HepG2 (cell line): ENCODE data around the gene TNFAIP8L1. TPM values are rescaled to one million over a fixed set of nuclear protein-coding genes. Genes with fewer than 3 reads are reported as not detected.

Experiments used
- CTCF ChIP-seq: sonication (generic); formaldehyde crosslinking; IDR thresholded peaks from 2 replicates; pipeline ENCODE4 v1.5.0; 2020; ENCODE audit warnings: mild to moderate bottlenecking, missing genetic modification reagents, moderate library complexity
- LCORL ChIP-seq, 2 experiments: fragments of 450-650 bp in 1 of 2; sonication (generic) in 1 of 2; formaldehyde crosslinking in 1 of 2; IDR thresholded peaks; 2 replicates each; pipeline versions ENCODE4 v1.5.0 to v1.6.1; 2017 to 2020; ENCODE audit warnings: antibody characterized with exemption in 1 of 2, missing genetic modification reagents in 1 of 2
- PHF21A ChIP-seq: sonication (generic); formaldehyde crosslinking; IDR thresholded peaks from 2 replicates; pipeline ENCODE4 v1.5.0; 2020; ENCODE audit warnings: mild to moderate bottlenecking, missing genetic modification reagents
- POLR2AphosphoS2 ChIP-seq: IDR thresholded peaks from 2 replicates; pipeline ENCODE4 v1.6.1; 2011; ENCODE audit warnings: low read depth, low read length, improper control_type of control experiment
- REPIN1 ChIP-seq: sonication (generic); formaldehyde crosslinking; IDR thresholded peaks from 2 replicates; pipeline ENCODE4 v1.8.0; 2022; ENCODE audit warnings: missing genetic modification reagents, low read depth, mild to moderate bottlenecking, borderline replicate concordance
- SOX5 ChIP-seq: IDR thresholded peaks from 2 replicates; pipeline ENCODE4 v1.6.1; 2016; ENCODE audit warnings: borderline replicate concordance
- SUZ12 ChIP-seq: fragments of 150-350 bp; IDR thresholded peaks from 2 replicates; pipeline ENCODE4 v1.6.1; 2014; ENCODE audit warnings: low read depth, low read length
- TRIM24 ChIP-seq: sonication (generic); formaldehyde crosslinking; IDR thresholded peaks from 2 replicates; pipeline ENCODE4 v1.8.0; 2022; ENCODE audit warnings: mild to moderate bottlenecking, missing genetic modification reagents
- TSC22D2 ChIP-seq: sonication (generic); formaldehyde crosslinking; IDR thresholded peaks from 2 replicates; pipeline ENCODE4 v1.5.1; 2020; ENCODE audit warnings: missing genetic modification reagents, mild to moderate bottlenecking, borderline replicate concordance
- YEATS4 ChIP-seq: sonication (generic); formaldehyde crosslinking; IDR thresholded peaks from 2 replicates; pipeline ENCODE4 v1.4.0; 2020; ENCODE audit warnings: missing genetic modification reagents, borderline replicate concordance
- ZBTB14 ChIP-seq: sonication (generic); formaldehyde crosslinking; IDR thresholded peaks from 2 replicates; pipeline ENCODE4 v1.4.0; 2020; ENCODE audit warnings: missing genetic modification reagents
- ZBTB8A ChIP-seq: sonication (generic); formaldehyde crosslinking; IDR thresholded peaks from 2 replicates; pipeline ENCODE4 v1.4.0; 2020; ENCODE audit warnings: mild to moderate bottlenecking, low read depth, missing genetic modification reagents, borderline replicate concordance
- ZFP36L2 ChIP-seq: sonication (generic); formaldehyde crosslinking; IDR thresholded peaks from 2 replicates; pipeline ENCODE4 v1.4.0; 2020; ENCODE audit warnings: missing genetic modification reagents
- ZFY ChIP-seq: sonication (generic); formaldehyde crosslinking; IDR thresholded peaks from 2 replicates; pipeline ENCODE4 v1.4.0; 2020; ENCODE audit warnings: missing genetic modification reagents
- ZKSCAN8 ChIP-seq: IDR thresholded peaks from 2 replicates; pipeline ENCODE4 v1.6.1; 2016; ENCODE audit warnings: borderline replicate concordance, missing genetic modification reagents, missing compliant biosample characterization
- ZMYM3 ChIP-seq: sonication (generic); formaldehyde crosslinking; IDR thresholded peaks from 2 replicates; pipeline ENCODE4 v1.5.1; 2020; ENCODE audit warnings: mild to moderate bottlenecking, missing genetic modification reagents
- ZNF292 ChIP-seq: sonication (generic); formaldehyde crosslinking; IDR thresholded peaks from 2 replicates; pipeline ENCODE4 v1.8.1; 2022; ENCODE audit warnings: mild to moderate bottlenecking, low read depth, missing genetic modification reagents, borderline replicate concordance
- ZNF773 ChIP-seq: sonication (generic); formaldehyde crosslinking; IDR thresholded peaks from 2 replicates; pipeline ENCODE4 v1.4.0; 2020; ENCODE audit warnings: missing genetic modification reagents, borderline replicate concordance
- polyA plus RNA-seq, 8 experiments: library from polyadenylated mRNA; depleted of rRNA in 3 of 8; stranded (reverse) in 7 of 8; unstranded in 1 of 8; fragments of >200 nt; fragmentation: Illumina TruSeq in 4 of 8; extraction: Trizol in 4 of 8; gene quantifications; 2 replicates each; pipeline versions ENCODE4 v1.2.1 to v1.2.3, GENCODE V29; 2011 to 2016; ENCODE audit warnings: low read depth in 4 of 8, missing spikeins in 1 of 8, mixed read lengths in 1 of 8; ENCODE audit not compliant: insufficient read depth in 1 of 8
- total RNA-seq, 5 experiments: library from RNA; depleted of rRNA; stranded (reverse); fragments of >200 nt; fragmentation: Illumina TruSeq; extraction: Trizol; gene quantifications; 2 replicates each; pipeline ENCODE4 v1.2.3, GENCODE V29; 2016; ENCODE audit warnings: low read depth in 1 of 5
- TF ChIP-seq, protein P1 (sequence below): sonication (generic); formaldehyde crosslinking; IDR thresholded peaks from 2 replicates; pipeline ENCODE4 v1.5.1; 2020; ENCODE audit warnings: mild to moderate bottlenecking, missing genetic modification reagents, moderate library complexity
- TF ChIP-seq, protein P2 (sequence below): sonication (generic); formaldehyde crosslinking; IDR thresholded peaks from 2 replicates; pipeline ENCODE4 v1.5.0; 2020; ENCODE audit warnings: mild to moderate bottlenecking, missing genetic modification reagents

The TNFAIP8L1 gene
- total and polyA plus RNA-seq, 2 of the 13 experiments (the other 11 are each of a cell fraction or from before 2014, with no cell fraction given), result 13.4 to 21.4 TPM

- TF ChIP-seq, protein P1, sequence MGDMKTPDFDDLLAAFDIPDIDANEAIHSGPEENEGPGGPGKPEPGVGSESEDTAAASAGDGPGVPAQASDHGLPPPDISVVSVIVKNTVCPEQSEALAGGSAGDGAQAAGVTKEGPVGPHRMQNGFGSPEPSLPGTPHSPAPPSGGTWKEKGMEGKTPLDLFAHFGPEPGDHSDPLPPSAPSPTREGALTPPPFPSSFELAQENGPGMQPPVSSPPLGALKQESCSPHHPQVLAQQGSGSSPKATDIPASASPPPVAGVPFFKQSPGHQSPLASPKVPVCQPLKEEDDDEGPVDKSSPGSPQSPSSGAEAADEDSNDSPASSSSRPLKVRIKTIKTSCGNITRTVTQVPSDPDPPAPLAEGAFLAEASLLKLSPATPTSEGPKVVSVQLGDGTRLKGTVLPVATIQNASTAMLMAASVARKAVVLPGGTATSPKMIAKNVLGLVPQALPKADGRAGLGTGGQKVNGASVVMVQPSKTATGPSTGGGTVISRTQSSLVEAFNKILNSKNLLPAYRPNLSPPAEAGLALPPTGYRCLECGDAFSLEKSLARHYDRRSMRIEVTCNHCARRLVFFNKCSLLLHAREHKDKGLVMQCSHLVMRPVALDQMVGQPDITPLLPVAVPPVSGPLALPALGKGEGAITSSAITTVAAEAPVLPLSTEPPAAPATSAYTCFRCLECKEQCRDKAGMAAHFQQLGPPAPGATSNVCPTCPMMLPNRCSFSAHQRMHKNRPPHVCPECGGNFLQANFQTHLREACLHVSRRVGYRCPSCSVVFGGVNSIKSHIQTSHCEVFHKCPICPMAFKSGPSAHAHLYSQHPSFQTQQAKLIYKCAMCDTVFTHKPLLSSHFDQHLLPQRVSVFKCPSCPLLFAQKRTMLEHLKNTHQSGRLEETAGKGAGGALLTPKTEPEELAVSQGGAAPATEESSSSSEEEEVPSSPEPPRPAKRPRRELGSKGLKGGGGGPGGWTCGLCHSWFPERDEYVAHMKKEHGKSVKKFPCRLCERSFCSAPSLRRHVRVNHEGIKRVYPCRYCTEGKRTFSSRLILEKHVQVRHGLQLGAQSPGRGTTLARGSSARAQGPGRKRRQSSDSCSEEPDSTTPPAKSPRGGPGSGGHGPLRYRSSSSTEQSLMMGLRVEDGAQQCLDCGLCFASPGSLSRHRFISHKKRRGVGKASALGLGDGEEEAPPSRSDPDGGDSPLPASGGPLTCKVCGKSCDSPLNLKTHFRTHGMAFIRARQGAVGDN, result peak; percentile 20; the same call in 1 of the 2 replicates
- 0 out of 2 replicates have a peak, but pooled peaks have one; percentile 60 for TF ChIP-seq ZKSCAN8 (CRISPR knock-in tag)
- TF ChIP-seq TRIM24 (CRISPR knock-in tag), result no peak
- TF ChIP-seq ZFY, result no peak
- no peak for TF ChIP-seq SUZ12
- TF ChIP-seq, protein P2, sequence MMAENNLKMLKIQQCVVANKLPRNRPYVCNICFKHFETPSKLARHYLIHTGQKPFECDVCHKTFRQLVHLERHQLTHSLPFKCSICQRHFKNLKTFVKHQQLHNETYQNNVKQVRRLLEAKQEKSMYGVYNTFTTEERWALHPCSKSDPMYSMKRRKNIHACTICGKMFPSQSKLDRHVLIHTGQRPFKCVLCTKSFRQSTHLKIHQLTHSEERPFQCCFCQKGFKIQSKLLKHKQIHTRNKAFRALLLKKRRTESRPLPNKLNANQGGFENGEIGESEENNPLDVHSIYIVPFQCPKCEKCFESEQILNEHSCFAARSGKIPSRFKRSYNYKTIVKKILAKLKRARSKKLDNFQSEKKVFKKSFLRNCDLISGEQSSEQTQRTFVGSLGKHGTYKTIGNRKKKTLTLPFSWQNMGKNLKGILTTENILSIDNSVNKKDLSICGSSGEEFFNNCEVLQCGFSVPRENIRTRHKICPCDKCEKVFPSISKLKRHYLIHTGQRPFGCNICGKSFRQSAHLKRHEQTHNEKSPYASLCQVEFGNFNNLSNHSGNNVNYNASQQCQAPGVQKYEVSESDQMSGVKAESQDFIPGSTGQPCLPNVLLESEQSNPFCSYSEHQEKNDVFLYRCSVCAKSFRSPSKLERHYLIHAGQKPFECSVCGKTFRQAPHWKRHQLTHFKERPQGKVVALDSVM (CRISPR knock-in tag), result peak; percentile 98
- no peak for TF ChIP-seq TSC22D2
- no peak for TF ChIP-seq POLR2AphosphoS2
- peak; percentile 30; the same call in 1 of the 2 replicates for TF ChIP-seq REPIN1 (CRISPR knock-in tag)
- no peak for TF ChIP-seq LCORL (IDR thresholded peaks at IDR 0.05)
- TF ChIP-seq LCORL (CRISPR knock-in tag; IDR thresholded peaks at IDR 0.05), result 0 out of 2 replicates have a peak, but pooled peaks have one; percentile 3
- TF ChIP-seq ZNF773, result no peak
- peak; percentile 97 for TF ChIP-seq ZMYM3
- no peak for TF ChIP-seq ZFP36L2 (CRISPR knock-in tag)
- no peak for TF ChIP-seq ZBTB14 (CRISPR knock-in tag)
- TF ChIP-seq ZNF292 (CRISPR knock-in tag), result peak; percentile 26; the same call in 1 of the 2 replicates
- TF ChIP-seq YEATS4 (CRISPR knock-in tag), result peak; percentile 44; the same call in 1 of the 2 replicates
- 0 out of 2 replicates have a peak, but pooled peaks have one; percentile 9 for TF ChIP-seq SOX5 (CRISPR knock-in tag)
- TF ChIP-seq ZBTB8A (CRISPR knock-in tag), result no peak
- TF ChIP-seq PHF21A (CRISPR knock-in tag), result 0 out of 2 replicates have a peak, but pooled peaks have one; percentile 18
- peak; percentile 83 for TF ChIP-seq CTCF (CRISPR knock-in tag)
Measured at GRCh38 chr19:4624733-4625362, 14.5 kb upstream of the TNFAIP8L1 start (continued).
